Skeletal muscle tissue (tissue), 4 donors: ENCODE results near the gene MAMDC2. TPM values are rescaled to one million over a fixed set of nuclear protein-coding genes. Genes with fewer than 3 reads are reported as not detected.

ENCODE experiments used
- H3K27ac ChIP-seq: one replicate; pipeline ENCODE4 v1.7.0; 2013; ENCODE audit warnings: mild to moderate bottlenecking, low read depth, low read length, inconsistent platforms
- H3K27me3 ChIP-seq, 3 donors: one replicate each; pipeline ENCODE4 v1.7.0; 2013; ENCODE audit warnings: low read length in 3 of 3; ENCODE audit not compliant: control insufficient read depth in 3 of 3, insufficient read depth in 3 of 3
- H3K36me3 ChIP-seq, 3 donors: one replicate each; pipeline ENCODE4 v1.7.0; 2013; ENCODE audit warnings: low read length in 3 of 3; ENCODE audit not compliant: control insufficient read depth in 3 of 3, insufficient read depth in 3 of 3
- H3K4me1 ChIP-seq, 3 donors: one replicate each; pipeline ENCODE4 v1.7.0; 2013; ENCODE audit warnings: low read length in 3 of 3, mild to moderate bottlenecking in 3 of 3; ENCODE audit not compliant: control insufficient read depth in 3 of 3, insufficient read depth in 3 of 3
- H3K4me3 ChIP-seq, 3 donors: one replicate each; pipeline ENCODE4 v1.7.0; 2013; ENCODE audit warnings: low read length in 3 of 3
- H3K9ac ChIP-seq, 3 donors: one replicate each; pipeline ENCODE4 v1.7.0; 2013; ENCODE audit warnings: low read length in 3 of 3, mild to moderate bottlenecking in 3 of 3, moderate library complexity in 2 of 3, low read depth in 1 of 3
- H3K9me3 ChIP-seq, 3 donors: one replicate each; pipeline ENCODE4 v1.7.0; 2013; ENCODE audit warnings: low read length in 3 of 3; ENCODE audit not compliant: control insufficient read depth in 3 of 3
- total RNA-seq: library from RNA; depleted of rRNA; stranded (reverse); fragments of >200 nt; gene quantifications from one replicate; pipeline ENCODE4 v1.2.3, GENCODE V29; 2014
- donor health status: Osteomylitis.

The MAMDC2 gene
- total RNA-seq, 1 donor from 2014 or later: 11.0 TPM

- Histone ChIP-seq H3K27me3 (no peaks in the 10 kb centered on the region), H3K4me1 (peaks cover 0 to 4% (median 4%) of the 10 kb centered on the region in 3 donors), H3K36me3 (peaks cover 0 to 5% (median 0%) of the 10 kb centered on the region in 3 donors), H3K27ac (no peak overlapping the region), H3K4me3 (no peak overlapping the region), H3K9me3 (no peaks in the 10 kb centered on the region), H3K9ac (no peak overlapping the region)
Measured at GRCh38 chr9:70136632-70137031, 93.0 kb downstream of the MAMDC2 start.

GRCh38 chr9:70137577-70137976 is 93.9 kb downstream of the MAMDC2 start:
- Histone ChIP-seq H3K36me3 (peaks cover 0 to 5% (median 0%) of the 10 kb centered on the region in 3 donors), H3K4me3 (no peak overlapping the region)

GRCh38 chr9:70142101-70142500 is 98.5 kb downstream of the MAMDC2 start:
- Histone ChIP-seq H3K4me1 (peaks cover 0 to 3% (median 0%) of the 10 kb centered on the region in 3 donors), H3K9me3 (no peaks in the 10 kb centered on the region), H3K9ac (no peak overlapping the region), H3K36me3 (peaks cover 0 to 11% (median 0%) of the 10 kb centered on the region in 3 donors), H3K4me3 (no peak overlapping the region), H3K27me3 (no peaks in the 10 kb centered on the region), H3K27ac (no peak overlapping the region)

More at GRCh38 chr9:70137577-70137976, 93.9 kb downstream of the MAMDC2 start:
- no peaks in the 10 kb centered on the region for H3K9me3 ChIP-seq
- H3K27me3 ChIP-seq: no peaks in the 10 kb centered on the region
- H3K9ac ChIP-seq: no peak overlapping the region
- no peak overlapping the region for H3K27ac ChIP-seq
- peaks cover 0 to 4% (median 0%) of the 10 kb centered on the region in 3 donors for H3K4me1 ChIP-seq

DNA sequence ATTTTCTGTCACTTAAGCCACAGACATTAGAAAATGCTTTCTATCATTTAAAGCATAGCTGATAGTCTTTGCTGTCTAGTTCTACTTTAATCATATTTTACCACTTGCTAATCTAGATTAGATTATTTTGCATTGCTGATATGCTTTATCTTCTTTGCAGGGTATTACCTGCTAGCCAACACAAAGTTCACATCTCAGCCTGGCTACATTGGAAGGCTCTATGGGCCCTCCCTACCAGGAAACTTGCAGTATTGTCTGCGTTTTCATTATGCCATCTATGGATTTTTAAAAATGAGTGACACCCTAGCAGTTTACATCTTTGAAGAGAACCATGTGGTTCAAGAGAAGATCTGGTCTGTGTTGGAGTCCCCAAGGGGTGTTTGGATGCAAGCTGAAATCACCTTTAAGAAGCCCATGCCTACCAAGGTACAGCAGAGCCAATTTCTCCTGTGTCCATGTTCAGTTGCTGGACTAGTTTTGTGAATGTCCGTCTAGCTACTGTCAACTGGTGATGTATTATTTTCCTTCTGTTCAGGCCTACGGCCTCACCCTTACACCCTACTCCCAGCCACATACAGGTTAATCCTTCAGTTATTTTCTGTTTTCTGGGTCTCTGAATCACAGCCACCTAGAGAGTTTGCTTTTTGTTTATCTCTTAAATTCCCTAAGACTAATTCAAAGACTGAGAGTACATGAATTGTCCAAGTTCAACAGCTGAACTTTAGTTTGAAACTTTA is 99.9 kb downstream of the MAMDC2 start:
- H3K9me3 ChIP-seq: no peaks in the 10 kb centered on the region
- no peaks in the 10 kb centered on the region for H3K27me3 ChIP-seq
- H3K9ac ChIP-seq: no peak overlapping the region
- no peak overlapping the region for H3K4me3 ChIP-seq
- peaks cover 2 to 8% (median 6%) of the 10 kb centered on the region in 3 donors for H3K4me1 ChIP-seq
- peaks cover 0 to 11% (median 0%) of the 10 kb centered on the region in 3 donors for H3K36me3 ChIP-seq
- H3K27ac ChIP-seq: no peak overlapping the region

GRCh38 chr9:70144131-70144503 is 100.5 kb downstream of the MAMDC2 start:
- Histone ChIP-seq H3K9ac (no peak overlapping the region), H3K4me1 (peaks cover 2 to 8% (median 6%) of the 10 kb centered on the region in 3 donors), H3K36me3 (peaks cover 0 to 11% (median 0%) of the 10 kb centered on the region in 3 donors), H3K27me3 (no peaks in the 10 kb centered on the region), H3K27ac (no peak overlapping the region), H3K4me3 (no peak overlapping the region), H3K9me3 (no peaks in the 10 kb centered on the region)

GRCh38 chr9:70145981-70146380 is 102.3 kb downstream of the MAMDC2 start:
- peaks cover 2 to 8% (median 6%) of the 10 kb centered on the region in 3 donors for H3K4me1 ChIP-seq
- no peak overlapping the region for H3K27ac ChIP-seq
- H3K36me3 ChIP-seq: peaks cover 0 to 6% (median 0%) of the 10 kb centered on the region in 3 donors

DNA sequence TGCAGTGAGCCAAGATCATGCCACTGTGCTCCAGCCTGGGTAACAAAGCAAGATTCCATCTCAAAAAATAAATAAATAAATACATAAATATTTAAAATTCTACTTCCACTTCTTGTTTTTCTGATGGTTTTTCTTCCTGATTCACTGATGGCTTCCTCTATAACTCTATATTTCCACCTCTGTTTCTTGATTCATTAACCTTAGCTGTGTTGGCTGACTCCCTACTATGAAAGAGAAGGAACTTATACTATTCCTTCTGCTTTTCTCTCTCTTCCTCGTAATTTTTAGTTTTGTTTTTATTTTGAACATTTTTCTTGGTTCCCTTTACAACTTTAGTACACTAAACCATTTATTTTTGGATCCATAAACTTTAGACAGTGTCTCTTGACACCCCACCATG is 103.5 kb downstream of the MAMDC2 start:
- no peak overlapping the region for H3K27ac ChIP-seq
- H3K4me3 ChIP-seq: no peak overlapping the region
- H3K9me3 ChIP-seq: no peaks in the 10 kb centered on the region
- H3K9ac ChIP-seq: no peak overlapping the region
- H3K27me3 ChIP-seq: no peaks in the 10 kb centered on the region
- peaks cover 0 to 6% (median 0%) of the 10 kb centered on the region in 3 donors for H3K36me3 ChIP-seq
- peaks cover 2 to 8% (median 6%) of the 10 kb centered on the region in 3 donors for H3K4me1 ChIP-seq

More at GRCh38 chr9:70145981-70146380, 102.3 kb downstream of the MAMDC2 start:
- Histone ChIP-seq H3K4me3 (no peak overlapping the region), H3K9ac (no peak overlapping the region), H3K9me3 (no peaks in the 10 kb centered on the region), H3K27me3 (no peaks in the 10 kb centered on the region)

- Histone ChIP-seq H3K4me3 (no peak overlapping the region), H3K27me3 (no peaks in the 10 kb centered on the region), H3K9me3 (no peaks in the 10 kb centered on the region), H3K36me3 (peaks cover 0 to 6% (median 0%) of the 10 kb centered on the region in 3 donors), H3K9ac (no peak overlapping the region), H3K4me1 (peaks cover 4 to 8% (median 6%) of the 10 kb centered on the region in 3 donors), H3K27ac (no peak overlapping the region)
Measured at GRCh38 chr9:70147651-70148050, 104.0 kb downstream of the MAMDC2 start.

- no peak overlapping the region for H3K27ac ChIP-seq
- H3K9ac ChIP-seq: no peak overlapping the region
- H3K4me3 ChIP-seq: no peak overlapping the region
- peaks cover 4 to 5% (median 4%) of the 10 kb centered on the region in 3 donors for H3K4me1 ChIP-seq
- no peaks in the 10 kb centered on the region for H3K9me3 ChIP-seq
- H3K27me3 ChIP-seq: no peaks in the 10 kb centered on the region
- no peaks in the 10 kb centered on the region for H3K36me3 ChIP-seq
Measured at GRCh38 chr9:70152350-70152749, 108.7 kb downstream of the MAMDC2 start.

GRCh38 chr9:70156729-70157128 is 113.1 kb downstream of the MAMDC2 start:
- no peaks in the 10 kb centered on the region for H3K36me3 ChIP-seq
- H3K27ac ChIP-seq: no peak overlapping the region
- H3K4me1 ChIP-seq: peaks cover 0 to 9% (median 0%) of the 10 kb centered on the region in 3 donors
- H3K9ac ChIP-seq: no peak overlapping the region
- no peaks in the 10 kb centered on the region for H3K9me3 ChIP-seq
- no peak overlapping the region for H3K4me3 ChIP-seq
- no peaks in the 10 kb centered on the region for H3K27me3 ChIP-seq
